T-helper 2 cell (primary cell): ENCODE results near the gene AGFG2.

ENCODE experiments used
- DNase-seq, 5 experiments: peaks; one replicate each; pipeline versions ENCODE4 v3.0.0 to v3.0.0-alpha.2; 2012 to 2022

AGFG2 gene

GRCh38 chr7:100586266-100587025 is 47.4 kb downstream of the AGFG2 start, which contains the start of gene FBXO24:
FBXO24 (plus strand) TSS chr7:100586328; CDS start chr7:100586626, 298 bp downstream.
- peak; percentile 98 to 100 (median 99) for DNase-seq

GRCh38 chr7:100588438-100588837 is 49.4 kb downstream of the AGFG2 start:
- DNase-seq = no peak

GRCh38 chr7:100589341-100589947 is 50.4 kb downstream of the AGFG2 start:
- no peak for DNase-seq

- DNase-seq = no peak
Observed at GRCh38 chr7:100590077-100590737, 51.2 kb downstream of the AGFG2 start.

- DNase-seq = no peak
Observed at GRCh38 chr7:100591596-100591995, 52.6 kb downstream of the AGFG2 start.

- no peak for DNase-seq
Observed at GRCh38 chr7:100595188-100595587, 56.2 kb downstream of the AGFG2 start.

GRCh38 chr7:100598425-100598824 is 59.4 kb downstream of the AGFG2 start:
- peak in 1 of 5 experiments; percentile 38 for DNase-seq

- no peak for DNase-seq
Observed at GRCh38 chr7:100599911-100600729, 61.1 kb downstream of the AGFG2 start.

- DNase-seq = no peak
Observed at GRCh38 chr7:100600730-100601038, 61.7 kb downstream of the AGFG2 start.

- DNase-seq = no peak
Observed at GRCh38 chr7:100602889-100603725, 64.1 kb downstream of the AGFG2 start.

GRCh38 chr7:100603726-100604027 is 64.7 kb downstream of the AGFG2 start:
- DNase-seq = no peak

- peak; percentile 53 to 86 (median 66) for DNase-seq
Observed at GRCh38 chr7:100604028-100604975, 65.3 kb downstream of the AGFG2 start.

- DNase-seq = peak in 3 of 5 experiments; percentile 12 to 59 (median 18)
Observed at GRCh38 chr7:100604976-100605911, 66.2 kb downstream of the AGFG2 start.

GRCh38 chr7:100606313-100606712 is 67.3 kb downstream of the AGFG2 start:
- DNase-seq = no peak

GRCh38 chr7:100607111-100607510 is 68.1 kb downstream of the AGFG2 start:
- no peak for DNase-seq

- DNase-seq = no peak
Observed at GRCh38 chr7:100609958-100610357, 71.0 kb downstream of the AGFG2 start.

- DNase-seq = peak; percentile 96 to 99 (median 96)
Observed at GRCh38 chr7:100611983-100612729, 73.2 kb downstream of the AGFG2 start, which contains the start of gene MOSPD3. MOSPD3 (plus strand) TSS chr7:100612540; CDS start chr7:100612792, 252 bp downstream.

- peak in 1 of 5 experiments; percentile 54 for DNase-seq
Observed at GRCh38 chr7:100612730-100613390, 73.9 kb downstream of the AGFG2 start.
